ENCODE results near the gene CHST14. TPM values are rescaled to one million over a fixed set of nuclear protein-coding genes. Genes with fewer than 3 reads are reported as not detected.

Gene CHST14, protein sequence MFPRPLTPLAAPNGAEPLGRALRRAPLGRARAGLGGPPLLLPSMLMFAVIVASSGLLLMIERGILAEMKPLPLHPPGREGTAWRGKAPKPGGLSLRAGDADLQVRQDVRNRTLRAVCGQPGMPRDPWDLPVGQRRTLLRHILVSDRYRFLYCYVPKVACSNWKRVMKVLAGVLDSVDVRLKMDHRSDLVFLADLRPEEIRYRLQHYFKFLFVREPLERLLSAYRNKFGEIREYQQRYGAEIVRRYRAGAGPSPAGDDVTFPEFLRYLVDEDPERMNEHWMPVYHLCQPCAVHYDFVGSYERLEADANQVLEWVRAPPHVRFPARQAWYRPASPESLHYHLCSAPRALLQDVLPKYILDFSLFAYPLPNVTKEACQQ
- 17.2 TPM for total RNA-seq

DNA sequence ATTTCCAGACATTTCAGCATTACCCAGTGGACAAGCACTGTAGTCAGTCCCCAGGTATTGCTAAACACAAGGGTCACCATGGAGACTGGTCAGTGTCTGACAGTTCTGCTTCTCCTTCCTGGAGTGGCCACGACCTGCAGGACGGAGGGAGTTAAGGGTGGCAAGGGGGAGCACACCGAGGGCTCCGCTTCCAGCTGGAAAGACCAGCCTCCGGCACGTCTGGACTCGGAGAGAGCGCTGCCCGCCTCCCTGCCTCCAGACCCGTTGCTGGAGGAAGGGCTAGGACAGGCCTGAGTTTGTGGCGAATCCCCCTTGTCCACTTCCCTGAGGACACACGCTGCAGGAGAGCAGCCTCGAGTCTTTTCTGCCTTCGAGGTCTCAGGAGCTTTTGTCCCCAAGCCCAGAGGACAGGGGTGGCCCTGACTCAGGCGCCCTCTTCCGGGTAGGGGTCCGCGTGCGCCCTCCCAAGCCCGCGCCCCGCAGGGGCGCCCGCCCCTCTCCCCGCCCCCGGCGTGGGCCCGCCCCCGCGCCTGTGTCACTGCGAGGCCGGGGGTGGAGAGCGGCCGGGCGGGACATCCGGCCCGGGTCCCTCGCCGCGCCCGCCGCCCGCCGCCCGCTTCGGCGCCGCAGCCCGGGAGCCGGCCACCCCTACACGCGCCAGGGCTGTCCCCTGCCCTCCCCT lies at the start of gene CHST14:
TSS of gene CHST14 (plus strand) at position 562 of the 682 bp plus-strand sequence. CDS start 230 bp downstream, outside the sequence.
- DNase-seq: peak; percentile 87

DNA sequence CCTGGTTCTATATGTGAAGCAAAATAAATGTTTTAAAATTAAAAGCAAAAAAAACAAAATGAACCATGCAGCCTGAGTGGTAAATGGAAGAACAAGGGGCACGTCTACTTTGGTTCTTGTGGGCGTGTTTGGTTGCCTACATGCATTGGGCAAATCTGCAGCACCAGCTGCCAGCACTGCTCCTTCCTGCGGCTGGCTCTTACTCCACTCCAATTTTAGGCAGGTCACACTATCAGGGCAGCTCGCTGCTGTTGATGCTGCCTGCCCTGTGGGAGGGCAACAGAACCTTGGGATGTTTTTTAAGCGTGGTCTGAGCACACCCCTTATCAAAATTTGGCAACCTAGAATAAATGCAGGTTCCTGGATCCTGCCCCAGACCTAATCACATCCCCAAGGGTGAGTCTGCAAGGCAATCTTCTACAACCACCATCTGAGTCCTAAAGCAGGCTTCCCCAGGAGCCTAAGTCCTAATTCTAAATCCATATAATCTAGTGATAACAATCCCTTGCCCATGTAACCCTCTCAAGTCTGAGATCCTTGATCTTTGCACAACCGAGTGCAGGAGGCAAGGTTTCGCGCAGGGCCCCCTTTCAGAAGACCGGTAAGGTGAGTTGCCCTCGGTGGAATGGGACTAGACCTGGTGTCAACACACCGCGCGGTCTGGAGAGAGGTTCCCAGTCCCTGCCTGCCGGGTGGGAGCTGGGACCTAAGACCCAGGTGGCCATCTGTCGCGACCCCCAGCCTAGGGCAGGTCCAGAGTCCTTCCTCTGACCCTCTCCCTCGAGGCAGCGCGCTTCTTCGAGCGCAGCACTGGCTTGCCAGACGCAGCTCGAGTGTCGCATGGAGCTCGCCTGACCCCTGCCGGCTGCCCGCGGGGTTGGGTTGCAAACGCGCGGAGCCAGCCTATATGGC lies 49.3 kb upstream of the CHST14 start:
- peak; percentile 86 for DNase-seq

DNA sequence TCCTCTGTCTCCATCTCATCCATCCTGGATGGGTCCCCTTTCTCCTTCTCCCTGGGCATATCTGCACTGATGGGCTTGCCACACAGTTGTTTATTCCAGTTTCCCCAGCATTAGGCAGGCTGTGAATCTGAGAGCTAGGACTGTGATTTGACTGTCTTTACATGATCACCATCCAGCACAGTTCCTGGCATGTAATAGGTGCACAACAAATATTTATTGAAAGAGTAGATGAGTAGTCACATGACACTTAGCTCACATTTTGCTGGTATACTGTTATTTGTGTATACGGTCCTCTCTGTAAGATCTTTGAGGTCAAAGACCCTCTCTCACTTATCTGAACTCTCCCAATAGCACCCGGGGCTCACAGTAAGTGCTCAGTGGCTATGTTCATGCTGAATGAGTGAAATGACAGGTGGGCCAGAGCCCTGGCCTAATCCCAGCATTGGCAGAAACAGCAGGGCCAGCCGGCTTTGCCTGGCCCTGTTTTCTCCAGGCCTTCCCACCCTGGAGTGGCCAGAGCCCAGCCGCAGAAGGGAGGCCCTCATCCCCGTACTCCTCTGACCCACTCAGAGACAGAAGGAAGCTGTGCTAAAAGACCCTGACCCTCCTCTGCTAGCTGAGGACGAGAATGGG lies 46.2 kb upstream of the CHST14 start:
- DNase-seq: peak; percentile 90

DNA sequence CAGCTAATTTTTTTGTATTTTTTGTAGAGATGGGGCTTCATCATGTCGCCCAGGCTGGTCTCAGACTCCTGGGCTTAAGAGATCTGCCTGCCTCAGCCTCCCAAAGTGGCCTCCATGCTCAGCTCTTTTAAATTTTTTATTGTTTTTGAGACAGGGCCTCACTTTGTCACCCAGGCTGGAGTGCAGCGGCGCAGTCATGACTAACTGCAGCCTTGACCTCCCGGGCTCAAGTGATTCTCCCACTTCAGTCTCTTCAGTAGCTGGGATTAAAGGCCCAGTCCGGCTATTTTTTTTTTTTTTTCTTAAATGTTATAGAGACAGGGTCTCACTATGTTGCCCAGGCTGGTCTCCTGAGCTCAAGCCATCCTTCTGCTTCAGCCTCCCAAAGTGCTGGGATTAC lies 45.1 kb upstream of the CHST14 start:
- no peak for DNase-seq

DNA sequence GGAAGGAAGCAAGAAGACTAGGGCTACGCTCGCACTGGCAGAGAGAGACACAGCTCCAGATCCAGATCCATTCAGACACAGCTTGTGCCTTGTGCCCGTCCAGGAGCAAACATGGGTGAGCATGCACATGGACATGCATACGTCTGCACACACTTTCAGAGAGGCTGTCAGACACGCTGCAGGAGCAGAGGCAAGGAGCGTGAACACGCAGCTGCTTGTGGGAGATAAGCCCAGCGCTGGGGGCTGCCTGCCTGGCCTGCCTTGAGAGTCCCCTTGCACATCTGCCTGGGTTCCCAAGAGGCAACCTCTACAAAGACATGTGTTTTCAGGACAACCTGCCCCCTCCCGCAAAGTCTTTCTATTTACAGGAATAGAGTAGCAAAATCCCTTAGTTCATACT lies 43.6 kb upstream of the CHST14 start:
- no peak for DNase-seq

DNA sequence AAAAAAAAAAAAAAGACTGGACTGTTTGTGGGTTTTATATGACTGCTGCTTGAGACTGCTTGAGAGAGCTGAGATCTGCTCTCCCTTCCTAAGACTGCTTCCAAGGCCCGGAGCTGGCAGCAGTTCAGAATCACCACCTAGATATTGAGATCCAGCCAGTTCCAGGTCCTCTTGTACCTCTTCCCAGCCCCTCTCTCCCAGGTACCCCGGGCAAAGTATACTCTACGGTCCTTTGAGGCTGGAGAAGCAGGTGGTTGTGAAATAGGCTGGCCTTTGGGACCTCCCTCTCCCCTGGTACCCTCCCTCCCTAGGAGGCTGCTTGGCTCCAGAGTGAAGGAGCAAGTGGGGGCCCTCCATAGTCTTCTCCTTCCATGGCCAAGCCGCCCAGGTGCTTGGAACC lies 42.6 kb upstream of the CHST14 start:
- no peak for DNase-seq

DNA sequence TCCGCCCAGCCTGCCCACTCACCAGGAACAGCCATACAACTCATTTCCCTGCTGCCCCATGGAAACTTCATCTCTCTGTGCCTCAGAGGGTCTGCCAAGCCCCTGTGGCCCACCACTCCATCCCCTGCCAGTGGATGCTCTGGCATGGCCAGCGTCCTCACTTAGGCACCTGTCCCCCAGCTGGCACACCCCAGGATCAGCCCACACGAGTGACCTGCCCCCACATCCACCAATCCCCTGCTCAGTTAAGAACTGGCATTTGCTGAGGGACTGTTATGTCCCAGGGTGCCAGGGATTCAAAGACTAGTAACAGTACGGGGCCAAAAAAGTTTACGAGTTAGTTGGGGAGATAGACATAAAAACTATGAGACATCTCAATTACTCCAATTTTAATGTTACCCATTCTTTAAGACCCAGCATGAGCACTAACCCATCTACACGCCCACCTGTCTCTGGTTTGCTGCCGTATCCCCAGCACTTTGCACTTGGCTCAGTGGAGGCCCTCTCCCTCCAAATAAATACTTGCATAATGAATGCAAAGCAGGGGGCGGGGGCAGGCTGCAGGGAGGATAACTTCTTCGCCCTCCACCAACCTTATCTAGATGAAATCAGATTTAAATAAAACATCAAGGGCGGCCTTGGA lies 41.6 kb upstream of the CHST14 start:
- no peak for DNase-seq

DNA sequence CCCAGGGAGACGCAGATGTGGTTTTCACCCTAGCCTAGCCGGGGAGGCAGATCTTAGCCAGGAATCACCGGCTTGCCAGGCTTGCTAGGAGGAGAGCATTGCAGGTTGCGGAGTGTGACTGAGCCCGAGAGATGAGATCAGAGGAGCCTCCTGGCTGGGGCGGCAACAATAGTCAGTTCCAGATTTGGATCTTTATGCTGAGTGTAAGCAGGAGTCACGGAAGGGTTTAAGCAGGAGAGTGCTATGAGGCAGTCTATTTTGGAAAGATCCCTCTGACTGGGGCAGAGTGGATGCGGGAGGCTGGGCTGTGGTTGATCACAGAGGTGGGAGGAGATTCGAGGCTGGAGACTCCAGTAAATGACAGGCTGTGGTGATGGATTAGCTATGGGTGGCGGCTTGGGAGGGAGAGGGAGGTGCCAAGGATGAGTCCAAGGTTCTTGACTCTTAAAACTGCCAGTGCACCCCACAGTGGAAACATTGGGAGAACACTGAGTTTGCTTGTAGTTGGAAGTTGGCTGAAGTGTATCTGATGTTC lies 40.4 kb upstream of the CHST14 start:
- DNase-seq: peak; percentile 18

DNA sequence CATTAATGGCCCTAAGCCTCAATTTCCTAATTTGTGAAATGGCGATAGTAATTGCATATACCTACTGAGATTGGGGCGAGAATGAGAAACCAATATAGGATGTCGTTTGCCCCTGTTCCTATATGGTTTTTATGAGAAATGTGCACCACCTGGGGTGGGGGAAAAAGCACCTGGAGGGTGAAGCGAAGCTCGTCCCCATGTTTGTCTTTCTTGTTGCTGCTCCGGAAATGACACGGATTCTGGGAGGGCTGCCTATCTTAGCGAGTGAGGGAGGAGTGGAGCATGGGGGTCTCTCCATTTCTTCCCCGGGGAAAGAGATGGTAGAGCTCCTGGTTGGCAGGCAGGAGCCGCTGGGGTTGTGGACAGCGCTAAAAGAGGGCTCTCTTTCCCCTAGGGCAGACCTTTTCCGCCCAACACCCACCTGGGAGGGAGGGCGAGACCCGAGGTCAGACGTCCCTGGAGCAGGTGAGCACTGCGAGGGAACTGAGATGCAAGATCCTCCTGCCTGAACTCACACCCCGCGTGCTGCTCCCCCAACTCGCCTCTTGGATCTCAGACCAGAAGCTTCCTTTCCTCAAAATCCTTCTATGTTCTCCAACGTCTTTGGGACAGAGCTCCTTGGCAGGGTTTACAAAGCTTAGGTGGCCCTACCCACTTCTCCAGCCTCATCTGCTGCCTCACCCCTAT lies 35.6 kb upstream of the CHST14 start:
- no peak for DNase-seq

DNA sequence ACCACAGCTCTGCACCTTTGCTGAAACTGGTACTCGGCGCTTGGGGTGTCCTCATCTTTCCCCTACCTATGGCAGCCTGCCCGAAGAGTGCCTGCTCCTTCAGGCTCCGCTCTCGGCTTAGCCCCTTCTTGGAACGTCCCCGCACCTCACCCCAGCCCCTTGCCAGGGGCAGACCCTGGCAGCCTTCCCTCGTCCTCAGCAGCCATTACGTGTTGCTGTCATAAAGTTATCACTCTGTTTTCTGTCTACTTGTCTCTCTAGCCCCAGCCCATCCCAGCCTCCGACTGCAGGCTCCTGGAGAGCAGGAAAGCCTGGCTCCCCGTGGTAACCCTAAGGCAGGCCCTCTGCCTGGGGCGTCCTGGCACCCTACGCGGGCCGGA lies 35.1 kb upstream of the CHST14 start:
- DNase-seq: no peak

DNA sequence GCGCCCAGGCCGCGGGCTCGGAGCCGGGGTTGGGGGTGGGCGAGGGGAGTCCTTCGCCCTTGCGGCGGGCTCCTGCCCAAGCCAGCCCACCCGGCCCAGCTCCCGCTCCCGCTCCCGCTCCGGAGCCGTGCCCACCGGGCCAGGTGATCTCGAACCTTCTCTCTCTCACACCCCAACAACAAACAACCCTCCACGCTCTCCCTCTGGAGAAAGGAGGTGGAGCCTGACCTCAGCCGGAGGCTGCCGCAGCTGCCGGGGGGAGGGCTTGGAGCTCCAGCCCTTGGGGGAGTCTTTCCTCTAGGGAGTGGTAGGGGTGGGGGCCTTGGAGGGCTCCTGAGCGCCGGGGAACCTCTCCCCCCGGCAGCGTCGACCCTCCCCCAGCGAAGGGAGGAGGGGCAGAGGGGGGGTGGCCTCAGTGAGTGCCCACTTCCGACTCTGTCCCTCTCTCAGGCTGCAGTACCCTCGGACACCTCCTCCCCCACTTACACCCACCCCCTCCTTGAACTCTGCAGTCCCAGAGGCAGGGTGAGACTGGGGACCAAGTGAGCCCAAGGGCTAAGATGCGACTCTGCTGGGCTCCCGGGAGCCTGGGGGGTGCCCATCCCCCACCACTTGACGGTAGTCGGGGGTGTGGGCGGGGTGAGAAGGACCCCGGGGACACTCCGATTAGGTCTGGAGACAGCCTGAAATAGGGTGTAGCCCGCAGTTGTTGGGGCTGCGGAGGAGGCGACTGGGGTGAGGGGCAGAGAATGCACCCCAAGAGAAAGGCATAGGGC lies 34.5 kb upstream of the CHST14 start:
- DNase-seq: peak; percentile 41

DNA sequence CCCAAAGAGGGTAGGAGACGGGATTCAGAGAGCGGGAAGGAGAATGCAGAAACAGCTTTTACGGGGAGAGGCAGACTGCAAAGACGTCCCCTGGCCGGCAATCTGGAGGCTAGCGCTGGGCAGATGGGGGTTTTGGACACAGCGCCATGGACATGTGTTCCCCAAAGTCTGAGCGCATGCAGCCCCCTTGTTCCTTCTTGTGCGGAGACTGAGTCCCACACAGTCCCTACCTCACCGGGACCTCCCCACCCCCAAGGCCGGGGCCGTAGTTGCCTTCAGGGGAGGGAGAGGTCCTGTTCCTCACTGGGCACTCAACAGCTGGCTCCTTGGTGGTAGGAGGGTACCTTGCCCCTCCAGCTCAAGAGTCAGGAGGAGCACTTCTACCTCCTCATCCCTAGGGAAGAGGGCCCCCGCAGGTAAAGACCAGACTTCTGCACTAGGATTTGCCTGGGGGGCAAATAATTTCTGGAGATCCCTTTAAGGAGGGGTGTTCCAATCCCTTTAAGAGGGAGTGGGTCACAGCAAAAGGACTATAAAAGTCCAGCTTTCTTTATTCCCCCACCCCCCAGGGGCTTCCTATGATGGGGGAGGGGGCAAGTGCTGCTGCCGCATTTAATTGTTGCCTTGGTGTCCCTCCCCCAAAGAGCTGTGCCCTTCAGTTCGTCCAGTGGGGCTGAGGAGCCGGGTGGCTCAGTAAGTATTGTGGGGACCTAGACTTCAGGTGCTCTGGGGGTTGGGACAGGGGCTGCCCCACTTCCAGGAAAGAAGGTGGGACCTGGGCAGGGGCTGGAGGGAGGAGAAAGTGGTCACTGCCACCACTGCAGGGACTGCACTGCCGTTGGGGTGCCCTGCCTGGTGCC lies 33.7 kb upstream of the CHST14 start:
- DNase-seq: no peak

DNA sequence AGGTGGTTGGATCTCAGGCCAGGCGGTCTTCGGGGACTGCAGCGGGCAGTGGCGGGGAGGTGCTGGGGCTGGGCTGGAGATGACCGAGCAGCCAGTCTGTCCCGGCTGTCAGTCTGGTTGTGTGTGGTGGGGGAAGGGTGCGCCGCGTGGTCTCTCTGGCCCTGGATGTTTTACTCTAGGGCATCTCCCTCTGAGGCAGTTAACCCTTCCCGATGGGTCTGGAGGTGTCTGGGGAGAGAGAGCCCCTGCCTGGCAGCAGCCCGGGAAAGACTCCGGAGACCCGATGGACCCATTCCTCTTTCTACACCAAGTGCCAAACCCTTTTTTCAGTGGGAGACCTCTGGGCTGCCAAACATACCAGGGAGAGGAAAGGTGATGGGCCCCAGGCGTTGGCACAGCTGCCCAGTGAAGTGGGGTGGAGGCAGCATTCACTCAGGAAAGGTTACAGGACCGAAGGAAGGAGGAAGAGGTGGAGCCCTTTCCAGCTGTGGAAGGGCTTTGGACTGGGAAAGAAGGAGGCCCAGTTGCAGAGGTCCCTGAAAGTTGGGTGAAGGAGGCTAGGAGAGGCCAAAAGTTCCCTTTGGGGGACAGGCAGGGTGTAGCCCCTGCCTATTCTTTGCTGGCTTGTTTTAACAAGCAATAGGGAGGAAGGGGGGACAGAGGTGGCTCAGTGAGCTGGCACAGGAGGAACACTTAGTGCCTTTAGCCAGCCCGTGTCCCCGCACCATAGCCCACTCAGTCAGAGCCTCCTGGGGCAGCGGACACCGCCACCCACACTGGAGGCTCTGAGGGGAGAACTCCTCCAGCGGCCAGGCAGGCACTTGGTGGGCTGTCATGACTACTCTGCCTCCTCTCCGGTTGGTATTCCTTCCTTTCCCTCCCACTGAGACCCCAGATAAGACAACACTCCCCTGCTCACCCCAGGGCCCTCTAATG lies 32.8 kb upstream of the CHST14 start:
- DNase-seq: no peak

DNA sequence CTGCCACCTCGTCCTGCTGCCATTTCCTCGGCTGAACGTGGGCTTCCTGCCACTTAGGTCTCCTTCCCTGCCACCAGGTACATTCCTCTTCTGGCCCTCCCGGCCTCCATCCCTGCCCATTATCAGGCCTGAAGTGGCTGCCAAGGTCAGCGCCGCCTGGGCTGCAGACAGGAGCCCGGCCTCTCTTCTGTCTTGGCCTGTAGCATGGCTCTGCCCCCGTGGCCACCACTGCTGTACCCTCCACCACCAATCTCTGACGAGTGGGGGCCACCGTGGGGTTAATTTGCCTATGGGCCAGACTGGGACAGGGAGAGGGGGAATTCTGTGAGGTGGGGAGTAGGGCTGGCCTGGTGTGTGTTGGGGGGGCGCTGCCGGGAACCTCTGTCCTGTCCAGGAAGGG lies 32.1 kb upstream of the CHST14 start:
- no peak for DNase-seq

DNA sequence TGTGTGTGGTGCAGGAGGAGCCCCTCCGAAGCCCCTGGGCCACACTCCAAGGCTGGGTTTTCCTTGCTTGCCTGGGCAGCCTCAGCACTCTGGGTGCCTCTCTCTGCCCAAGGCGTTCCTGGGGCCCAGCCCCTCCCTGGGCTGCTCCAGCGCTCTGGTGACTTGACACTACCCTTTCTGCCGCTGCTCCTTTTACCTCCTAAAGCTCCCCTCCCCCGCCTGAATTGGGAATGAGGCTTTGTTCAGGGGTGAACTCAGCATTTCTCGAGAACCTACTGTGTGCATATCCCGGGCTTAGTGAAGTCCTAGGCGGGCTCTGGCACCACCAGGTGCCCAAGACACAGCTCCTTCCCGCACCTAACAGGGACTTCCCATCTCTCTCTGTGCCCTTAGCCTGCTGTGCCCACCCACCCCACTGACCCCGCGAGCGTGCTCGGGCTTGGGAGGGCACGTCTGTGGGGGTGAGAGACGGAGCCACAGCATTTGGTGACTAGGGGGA lies 31.3 kb upstream of the CHST14 start:
- DNase-seq: peak; percentile 29

DNA sequence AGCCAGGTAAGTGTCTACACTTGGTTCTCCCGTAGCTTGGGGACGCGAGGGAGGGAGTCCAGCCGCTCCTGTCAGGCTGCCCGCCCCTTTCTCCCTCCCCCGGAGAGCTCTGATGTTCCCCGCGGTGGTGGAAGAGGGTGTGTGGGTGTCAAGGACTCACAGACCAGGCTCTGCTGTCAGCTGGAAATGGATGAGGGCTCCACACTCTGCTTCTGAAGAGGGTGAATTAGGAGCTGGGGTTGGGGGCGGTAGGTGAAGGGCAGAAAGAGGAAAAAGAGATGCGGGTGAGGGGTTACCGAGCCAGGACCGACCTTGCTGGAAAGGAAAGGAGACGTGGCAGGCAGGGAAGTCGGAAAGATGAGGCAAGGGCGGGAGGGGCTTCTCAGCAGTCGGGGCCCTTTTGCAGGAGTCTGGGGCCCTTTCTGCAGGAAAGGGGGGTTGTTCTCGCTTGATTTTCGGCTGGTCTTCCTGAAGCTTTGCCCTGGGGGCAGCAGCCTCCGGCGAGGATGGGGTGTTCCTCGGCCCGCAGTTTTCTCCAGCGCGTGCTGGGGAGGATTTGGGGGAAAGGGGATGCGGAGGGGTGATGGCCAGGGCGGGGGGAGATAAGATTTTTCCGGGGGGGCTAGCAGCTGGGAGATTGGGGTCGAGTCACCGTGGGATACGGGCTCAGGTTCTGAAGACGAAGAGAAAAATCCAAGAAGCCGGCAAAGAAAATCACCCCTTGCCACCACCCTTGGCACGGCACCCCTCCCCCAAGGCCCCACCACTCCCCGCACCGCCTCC lies 30.6 kb upstream of the CHST14 start:
- peak; percentile 32 for DNase-seq

All from tongue (tissue), 2 donors.